AG10803 (cell line): Measurements from ENCODE around the gene MMD2.

Experiments
- DNase-seq: peaks from one replicate; pipeline ENCODE4 v3.0.0; 2010; ENCODE audit warnings: low read depth
- H3K4me3 ChIP-seq: 2 replicates; pipeline ENCODE4 v1.5.1; 2011; ENCODE audit warnings: mild to moderate bottlenecking, low read length, control low read depth
- TF ChIP-seq, protein P1 (sequence below): conservative IDR thresholded peaks from 2 replicates; pipeline ENCODE4 v1.5.1; 2011; ENCODE audit warnings: mild to moderate bottlenecking, low read length, control low read depth, inconsistent platforms

The MMD2 gene

DNA sequence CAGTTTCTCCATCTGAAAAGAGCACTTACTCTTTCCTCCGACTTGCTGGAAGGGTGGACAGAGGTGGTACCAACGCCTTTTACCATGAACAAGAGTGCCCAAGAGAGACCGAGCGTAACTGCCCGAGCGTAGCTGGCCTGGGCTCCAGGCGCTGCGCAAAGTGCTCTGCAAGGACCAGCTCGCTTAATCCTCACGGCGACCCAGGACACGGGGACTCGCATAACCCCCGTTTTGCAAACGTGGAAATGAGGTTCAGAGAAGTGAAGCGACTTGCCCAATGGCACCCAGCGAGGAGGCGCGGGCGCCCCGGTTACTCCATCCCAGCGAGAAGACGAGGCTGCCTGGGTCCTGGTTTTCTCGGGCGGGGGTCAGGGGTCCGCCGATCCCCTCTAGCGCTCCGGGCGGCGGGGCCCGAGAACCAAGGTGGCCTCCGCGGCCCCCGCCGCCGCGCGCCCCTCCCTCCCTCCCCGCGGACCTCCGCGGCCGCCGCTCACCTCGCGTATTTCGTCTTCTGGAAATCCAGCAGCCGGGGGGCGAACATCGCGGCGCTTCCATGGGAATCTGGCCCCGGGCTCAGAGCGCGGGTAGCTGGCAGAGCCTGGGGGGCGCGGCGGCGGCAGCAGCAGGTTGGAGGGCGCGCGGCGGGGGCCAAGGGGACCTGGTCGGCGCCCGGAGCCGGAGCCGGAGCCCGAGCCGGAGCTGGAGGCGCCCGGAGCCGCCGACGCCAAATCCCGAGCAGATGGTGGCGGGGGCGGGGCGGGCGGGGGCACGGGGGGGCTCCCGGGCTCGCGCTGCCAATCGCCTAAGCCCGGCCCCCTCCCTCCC is at the start of gene MMD2:
TSS of gene MMD2 (minus strand) at position 711 of the 825 bp plus-strand sequence. CDS start at position 541, 170 bp downstream.
- no peak for DNase-seq
- TF ChIP-seq, protein P1, sequence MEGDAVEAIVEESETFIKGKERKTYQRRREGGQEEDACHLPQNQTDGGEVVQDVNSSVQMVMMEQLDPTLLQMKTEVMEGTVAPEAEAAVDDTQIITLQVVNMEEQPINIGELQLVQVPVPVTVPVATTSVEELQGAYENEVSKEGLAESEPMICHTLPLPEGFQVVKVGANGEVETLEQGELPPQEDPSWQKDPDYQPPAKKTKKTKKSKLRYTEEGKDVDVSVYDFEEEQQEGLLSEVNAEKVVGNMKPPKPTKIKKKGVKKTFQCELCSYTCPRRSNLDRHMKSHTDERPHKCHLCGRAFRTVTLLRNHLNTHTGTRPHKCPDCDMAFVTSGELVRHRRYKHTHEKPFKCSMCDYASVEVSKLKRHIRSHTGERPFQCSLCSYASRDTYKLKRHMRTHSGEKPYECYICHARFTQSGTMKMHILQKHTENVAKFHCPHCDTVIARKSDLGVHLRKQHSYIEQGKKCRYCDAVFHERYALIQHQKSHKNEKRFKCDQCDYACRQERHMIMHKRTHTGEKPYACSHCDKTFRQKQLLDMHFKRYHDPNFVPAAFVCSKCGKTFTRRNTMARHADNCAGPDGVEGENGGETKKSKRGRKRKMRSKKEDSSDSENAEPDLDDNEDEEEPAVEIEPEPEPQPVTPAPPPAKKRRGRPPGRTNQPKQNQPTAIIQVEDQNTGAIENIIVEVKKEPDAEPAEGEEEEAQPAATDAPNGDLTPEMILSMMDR, result no peak
- H3K4me3 ChIP-seq, result no peak within 1 kb of the TSS

GRCh38 chr7:5005066-5005465 is 46.1 kb upstream of the MMD2 start:
- DNase-seq, result no peak
- TF ChIP-seq, protein P1, result no peak
- H3K4me3 ChIP-seq, result no peak overlapping the region

DNA sequence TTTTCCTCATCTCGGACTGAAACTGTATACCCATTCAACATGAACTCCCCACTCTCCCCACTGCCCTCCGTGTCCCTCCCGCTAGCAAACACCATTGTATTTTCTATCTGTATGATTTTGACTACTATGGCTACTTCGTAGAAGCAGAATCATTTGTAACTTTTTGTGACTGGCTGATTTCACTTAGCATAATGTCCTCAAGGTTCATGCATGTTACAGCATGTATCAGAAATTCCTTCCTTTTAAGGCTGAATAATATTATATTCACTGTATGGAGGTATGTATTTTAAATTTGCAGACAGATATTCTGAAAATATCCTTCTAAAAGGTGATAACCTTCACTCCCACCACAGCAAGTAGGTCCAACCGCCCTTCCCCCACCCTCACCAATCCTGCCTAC is 42.9 kb upstream of the MMD2 start:
- TF ChIP-seq, protein P1, result no peak
- no peak overlapping the region for H3K4me3 ChIP-seq
- DNase-seq, result no peak

- DNase-seq, result no peak
- no peak overlapping the region for H3K4me3 ChIP-seq
- TF ChIP-seq, protein P1, result no peak
These were observed 42.0 kb upstream of the MMD2 start for GRCh38 chr7:5001003-5001402.

- no peak for DNase-seq
- TF ChIP-seq, protein P1, result no peak
- H3K4me3 ChIP-seq, result no peak overlapping the region
These were observed 40.5 kb upstream of the MMD2 start for GRCh38 chr7:4999369-4999950.

- no peak overlapping the region for H3K4me3 ChIP-seq
- TF ChIP-seq, protein P1, result no peak
- DNase-seq, result no peak
These were observed 39.9 kb upstream of the MMD2 start for GRCh38 chr7:4998910-4999309.

DNA sequence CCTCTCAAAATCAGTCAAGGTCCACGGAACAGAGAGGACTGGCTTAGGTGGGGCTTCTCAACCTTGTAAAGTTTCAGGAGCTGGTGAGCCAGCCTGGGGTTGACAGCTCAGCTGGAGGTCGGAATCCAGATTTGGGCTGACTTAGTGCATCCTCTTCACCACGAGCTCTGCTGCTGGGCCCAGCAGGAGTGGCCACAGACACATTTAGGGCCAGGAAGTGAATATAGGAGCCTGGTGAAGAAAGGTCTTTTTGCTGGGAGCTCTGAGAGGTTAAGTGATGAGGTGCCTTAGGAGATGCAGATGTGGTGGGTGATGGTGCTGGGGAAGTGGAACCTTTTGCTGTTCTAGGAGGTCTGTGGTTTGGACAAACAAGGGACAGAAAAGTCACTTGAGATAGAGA is 39.3 kb upstream of the MMD2 start:
- TF ChIP-seq, protein P1, result no peak
- H3K4me3 ChIP-seq, result no peak overlapping the region
- DNase-seq, result no peak
